NCI-H526 treated with DMSO at 0.1 percent for 48 hours (cell line): ENCODE data around the gene SLC12A9.

Experiments
- DNase-seq: peaks from one replicate; lab custom pipeline; 2025; lab: John Stamatoyannopoulos, UW

SLC12A9 gene

GRCh38 chr7:100886142-100886935 lies 33.8 kb downstream of the SLC12A9 start:
- DNase-seq, result no peak

GRCh38 chr7:100886936-100887515 lies 34.5 kb downstream of the SLC12A9 start:
- no peak for DNase-seq

GRCh38 chr7:100887516-100888290 lies 35.2 kb downstream of the SLC12A9 start:
- DNase-seq, result no peak

GRCh38 chr7:100888291-100888987 lies 35.9 kb downstream of the SLC12A9 start:
- no peak for DNase-seq

- peak; percentile 73 for DNase-seq
Measured at GRCh38 chr7:100888988-100889750, 36.7 kb downstream of the SLC12A9 start, which contains the start of gene UFSP1. UFSP1 (minus strand) TSS chr7:100889715; CDS start chr7:100889271, 444 bp downstream.

GRCh38 chr7:100890653-100891567 lies 38.4 kb downstream of the SLC12A9 start:
- DNase-seq, result no peak

GRCh38 chr7:100891568-100892247 lies 39.2 kb downstream of the SLC12A9 start:
- DNase-seq, result no peak

GRCh38 chr7:100892364-100893317 lies 40.1 kb downstream of the SLC12A9 start:
- DNase-seq, result no peak

GRCh38 chr7:100893318-100893895 lies 40.9 kb downstream of the SLC12A9 start:
- DNase-seq, result no peak

GRCh38 chr7:100893910-100894721 lies 41.6 kb downstream of the SLC12A9 start:
- no peak for DNase-seq

GRCh38 chr7:100894860-100895700 lies 42.6 kb downstream of the SLC12A9 start:
- DNase-seq, result no peak

- DNase-seq, result no peak
Measured at GRCh38 chr7:100895701-100895955, 43.1 kb downstream of the SLC12A9 start, which contains the start of gene ACHE. ACHE (minus strand) TSS chr7:100895888; CDS start chr7:100894232, 1,656 bp downstream.

GRCh38 chr7:100895956-100896731 lies 43.6 kb downstream of the SLC12A9 start:
- no peak for DNase-seq

GRCh38 chr7:100896732-100897608 lies 44.5 kb downstream of the SLC12A9 start:
- no peak for DNase-seq
